Activated CD8-positive, alpha-beta memory T cell treated with anti-CD3 and anti-CD28 coated beads for 24 hours (primary cell): ENCODE measurements around the gene RPA3.

Experiments used
- DNase-seq: peaks from one replicate; pipeline ENCODE4 v3.0.0-alpha.2; 2020

The RPA3 gene

DNA sequence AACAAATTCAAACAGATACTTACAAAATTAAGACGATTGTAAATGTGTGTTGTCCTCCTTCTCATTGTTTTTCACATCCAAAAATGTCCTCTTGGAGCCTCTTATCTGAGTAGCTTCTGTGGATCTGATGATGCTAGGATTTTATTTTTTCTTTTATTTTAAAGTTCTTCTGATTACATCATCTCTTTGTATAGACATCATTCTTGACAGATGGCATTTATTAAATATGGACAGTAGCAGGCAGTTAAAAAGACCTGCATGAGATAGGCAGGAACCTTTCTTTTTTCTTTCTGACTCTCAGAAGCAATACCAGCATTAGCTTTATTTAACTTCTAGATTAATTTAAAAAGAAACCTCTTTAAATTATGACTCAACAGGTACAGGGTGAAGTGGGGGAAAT lies at the start of gene RPA3:
Gene RPA3, minus strand, starts transcription at position 116 of the 400 bp plus-strand sequence. CDS start 78,189 bp downstream, outside the sequence.
- DNase-seq = no peak

DNA sequence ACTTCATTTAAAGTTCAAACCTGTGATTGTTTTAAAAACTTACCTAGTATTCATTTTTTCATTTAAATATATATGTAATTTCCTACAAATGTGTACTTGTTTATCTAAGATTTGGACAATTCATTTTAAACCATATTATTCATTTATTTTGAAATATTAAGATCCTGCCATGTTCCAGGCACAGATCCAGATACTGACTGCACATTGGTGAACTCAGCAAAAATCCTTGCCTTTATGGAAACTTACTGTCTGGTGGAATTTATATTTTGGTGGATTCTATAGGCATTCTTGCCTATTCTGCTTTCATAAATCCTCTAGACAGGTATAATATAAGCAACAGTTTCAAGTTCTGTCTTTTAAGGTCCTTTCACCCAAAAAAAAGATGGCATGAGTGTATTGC lies 48.3 kb upstream of the RPA3 start:
- DNase-seq = no peak

DNA sequence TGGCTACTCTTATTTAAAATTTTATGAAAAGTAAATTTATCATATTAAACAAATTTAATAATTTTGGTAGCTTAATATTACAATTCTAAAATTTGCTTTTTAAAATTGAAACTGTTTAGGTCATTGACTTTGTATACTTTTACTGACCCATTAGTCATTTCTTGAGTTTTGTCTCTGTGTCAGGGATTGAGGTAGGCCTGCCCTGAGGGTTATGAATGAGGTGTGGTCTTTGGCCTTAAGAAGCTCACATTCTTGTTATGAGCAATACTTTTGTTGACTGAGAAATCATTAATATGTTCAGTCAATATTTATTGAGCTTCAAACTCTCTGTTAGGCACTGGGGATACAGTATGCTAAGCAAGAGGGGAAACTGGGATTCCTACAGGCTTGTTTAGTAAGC lies 47.0 kb upstream of the RPA3 start:
- no peak for DNase-seq

- no peak for DNase-seq
Observed at GRCh38 chr7:7764520-7765396, 46.4 kb upstream of the RPA3 start.

- DNase-seq = peak; percentile 61
Observed at GRCh38 chr7:7761974-7762779, 43.8 kb upstream of the RPA3 start.

DNA sequence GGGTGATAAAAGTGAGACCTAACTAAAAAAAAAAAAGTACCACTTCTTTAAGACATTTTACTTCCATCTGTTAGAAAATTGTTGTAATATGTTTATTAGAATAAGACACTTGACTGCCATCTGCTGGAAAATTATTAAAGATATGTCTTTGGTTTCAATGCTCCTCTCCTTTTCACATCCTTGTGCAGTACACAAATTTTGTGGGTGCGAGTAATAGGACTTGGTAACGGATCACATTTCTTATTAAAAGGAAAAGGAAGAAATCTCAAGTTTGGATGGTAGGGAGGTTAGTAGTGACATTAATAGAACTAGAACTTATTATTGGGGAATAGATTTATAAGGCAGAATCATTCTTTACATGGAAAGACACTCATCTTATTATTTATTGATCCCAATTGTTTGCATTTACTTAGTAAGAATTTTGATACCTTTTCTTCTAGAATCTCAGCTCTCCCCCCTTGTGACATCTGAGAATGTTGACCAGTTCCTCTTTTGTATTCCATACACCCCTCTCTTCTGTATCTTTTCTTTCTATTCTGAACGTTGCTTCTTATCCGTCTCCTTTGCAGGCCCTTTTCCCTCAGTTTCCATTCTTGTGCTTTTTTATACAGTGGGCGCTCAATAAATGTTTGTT lies 43.0 kb upstream of the RPA3 start:
- no peak for DNase-seq

DNA sequence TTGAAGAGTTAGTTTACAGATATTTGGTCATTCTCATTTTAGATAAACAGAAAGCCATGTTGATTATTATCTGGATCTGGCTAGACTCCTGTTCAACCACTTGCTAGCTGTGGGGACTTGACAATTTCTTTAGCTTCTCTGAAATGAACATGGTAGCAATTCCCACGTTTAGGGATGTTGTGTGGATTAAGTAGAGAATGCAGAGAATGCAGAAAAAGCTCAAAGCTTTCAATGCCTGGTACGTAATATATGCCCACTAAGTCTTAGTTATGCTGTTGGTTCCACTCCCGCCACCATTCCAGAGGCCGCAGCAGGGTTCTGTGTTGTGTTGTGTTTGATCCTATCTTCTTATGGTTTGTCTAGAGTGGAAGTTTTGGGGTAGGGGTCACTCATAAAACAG lies 39.2 kb upstream of the RPA3 start:
- no peak for DNase-seq

GRCh38 chr7:7756577-7756976 lies 38.2 kb upstream of the RPA3 start:
- DNase-seq = no peak

GRCh38 chr7:7751243-7752092 lies 33.1 kb upstream of the RPA3 start:
- DNase-seq = no peak

DNA sequence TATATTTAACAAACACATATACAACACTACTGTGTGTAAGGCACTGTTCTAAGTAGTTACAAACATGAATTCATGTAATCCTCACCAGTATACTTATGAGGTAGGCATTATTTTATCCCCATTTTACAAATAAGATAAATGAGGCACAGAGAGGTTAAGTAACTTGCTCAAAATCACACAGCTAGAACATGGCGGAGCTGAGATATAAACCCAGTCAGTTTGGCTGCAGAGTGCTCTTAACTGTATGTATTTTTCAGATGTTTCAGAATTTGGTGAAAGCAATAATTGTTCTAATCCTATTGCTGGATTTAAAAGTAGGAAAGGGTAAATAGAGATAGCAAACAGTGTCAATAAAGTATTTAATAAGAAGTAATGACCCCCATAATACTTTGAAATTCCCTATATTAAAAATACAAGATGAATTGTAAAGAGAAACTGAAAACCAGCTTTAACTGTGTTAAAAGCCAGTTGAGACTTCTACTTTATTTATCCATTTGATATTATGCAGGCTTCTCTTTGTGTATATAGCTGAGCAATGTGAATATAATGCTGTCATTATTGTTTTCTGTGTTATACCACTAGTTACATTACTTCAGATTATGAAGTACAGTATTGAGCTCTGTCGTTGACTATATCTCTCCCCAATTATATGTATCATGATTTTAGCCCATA lies 32.3 kb upstream of the RPA3 start:
- no peak for DNase-seq

GRCh38 chr7:7746458-7746857 lies 28.1 kb upstream of the RPA3 start:
- DNase-seq = no peak

- DNase-seq = no peak
Observed at GRCh38 chr7:7745966-7746365, 27.6 kb upstream of the RPA3 start.

- DNase-seq = no peak
Observed at GRCh38 chr7:7745258-7745657, 26.9 kb upstream of the RPA3 start.

DNA sequence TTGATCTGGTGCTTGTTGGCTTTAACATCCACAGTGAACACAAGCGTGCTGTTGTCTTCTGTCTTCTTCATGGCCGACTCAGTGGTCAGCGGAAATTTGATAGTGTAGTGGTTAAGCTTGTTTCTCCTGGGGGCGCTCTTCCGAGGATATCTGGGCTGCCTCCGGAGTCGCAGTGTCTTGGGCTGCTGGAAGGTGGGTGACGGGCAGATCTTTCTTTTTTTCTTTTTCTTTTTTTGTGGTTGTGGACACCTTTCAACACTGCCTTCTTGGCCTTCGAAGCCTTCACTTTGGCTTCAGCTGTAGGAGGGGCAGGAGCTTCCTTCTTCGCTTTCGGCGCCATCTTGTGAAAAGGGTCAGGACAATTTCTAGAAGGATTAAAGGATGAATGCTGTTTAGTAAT lies 23.8 kb upstream of the RPA3 start:
- DNase-seq = no peak

- DNase-seq = no peak
Observed at GRCh38 chr7:7740037-7740355, 21.6 kb upstream of the RPA3 start.

DNA sequence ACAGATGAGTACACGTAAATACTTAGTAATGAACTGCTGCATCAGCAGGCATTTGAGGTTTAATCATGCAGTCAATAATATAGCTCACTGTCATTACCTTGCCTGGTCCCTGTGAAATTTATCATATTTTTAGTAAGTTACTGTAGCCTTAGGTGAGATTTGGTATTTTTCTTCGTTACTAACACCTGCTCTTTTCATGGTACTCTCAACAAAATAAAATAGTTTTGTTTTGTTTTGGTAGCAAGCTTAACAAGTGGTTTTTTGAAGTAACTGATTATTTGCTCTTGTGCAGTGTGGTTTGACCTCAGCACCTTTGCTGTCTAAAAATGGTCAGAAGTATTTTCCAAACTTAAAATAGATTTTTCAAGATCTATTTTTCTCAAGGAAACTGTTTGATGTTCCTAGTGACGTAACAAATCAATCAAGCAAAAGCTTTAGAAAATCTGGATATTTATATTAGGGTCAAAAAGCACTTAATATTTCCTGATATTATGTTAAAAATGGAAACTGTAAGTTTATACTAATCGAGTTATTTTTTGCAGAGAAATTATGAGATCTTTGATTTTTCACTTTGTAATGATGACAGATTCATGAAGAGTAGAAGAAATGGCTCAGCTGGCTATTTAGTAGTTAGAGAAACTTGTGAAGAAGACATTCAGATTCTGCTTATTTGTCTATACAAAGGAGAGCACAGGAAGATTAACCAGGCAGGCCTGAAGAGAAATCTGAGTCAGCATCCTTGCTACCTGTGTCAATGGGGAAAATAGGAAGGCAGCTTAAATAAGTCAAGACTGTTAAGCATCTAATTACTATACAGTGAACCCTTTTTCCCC lies 21.0 kb upstream of the RPA3 start:
- no peak for DNase-seq

DNA sequence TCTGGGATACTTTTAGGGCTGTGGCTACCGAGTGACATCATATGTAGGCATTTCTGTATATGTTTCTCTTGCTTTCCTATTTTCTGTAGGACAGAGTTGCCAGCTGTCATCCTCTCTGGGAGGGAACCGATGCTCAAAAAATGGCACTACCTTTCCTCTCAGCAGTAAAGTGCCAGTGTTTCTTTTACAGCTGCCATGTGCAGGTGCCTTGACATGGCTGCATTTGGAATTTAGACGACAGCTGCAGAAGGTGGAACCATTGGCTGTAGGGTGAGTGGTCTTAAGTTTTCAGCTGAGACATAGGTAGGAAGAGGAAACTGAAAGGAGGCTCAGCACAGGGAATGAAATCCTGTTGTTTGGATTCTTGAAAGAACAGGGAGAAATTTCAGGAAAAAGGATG lies 20.2 kb upstream of the RPA3 start:
- DNase-seq = no peak

- DNase-seq = no peak
Observed at GRCh38 chr7:7738177-7738576, 19.8 kb upstream of the RPA3 start.

- DNase-seq = no peak
Observed at GRCh38 chr7:7737674-7738073, 19.3 kb upstream of the RPA3 start.

- DNase-seq = no peak
Observed at GRCh38 chr7:7736671-7737070, 18.3 kb upstream of the RPA3 start.

DNA sequence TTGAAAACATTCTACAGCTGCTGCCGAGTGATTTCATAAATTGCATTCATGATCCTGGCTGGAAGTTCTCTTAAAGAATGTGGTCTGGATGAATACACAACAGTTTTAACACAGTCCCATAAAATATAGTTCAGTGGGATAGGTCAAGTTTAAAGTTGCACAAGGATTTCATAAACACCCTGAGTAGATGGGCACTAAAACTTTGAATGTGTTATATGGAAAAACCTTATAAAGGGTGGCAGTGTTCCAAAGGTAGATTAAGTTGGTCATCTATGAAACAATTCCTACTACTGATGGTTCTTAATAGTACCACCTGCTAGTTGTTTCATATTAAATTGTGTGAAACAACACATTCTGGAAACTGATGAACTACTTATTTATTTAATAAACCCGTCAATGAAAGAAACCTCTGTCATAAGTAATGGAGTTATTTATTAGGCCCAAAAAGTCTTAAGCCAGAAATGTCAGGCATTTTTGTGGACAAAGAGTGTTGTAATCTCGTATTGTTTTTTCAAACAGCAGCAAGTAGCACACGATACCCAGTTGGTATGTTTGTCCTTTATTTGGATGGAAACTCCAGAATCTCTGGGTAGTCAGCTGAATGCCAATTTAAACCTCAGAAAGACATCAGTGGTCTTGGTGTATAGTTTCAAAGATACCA lies 14.3 kb upstream of the RPA3 start:
- DNase-seq = no peak
